Osteoblast (primary cell): ENCODE measurements around the gene TRAPPC4. TPM values are rescaled to one million over a fixed set of nuclear protein-coding genes. Genes with fewer than 3 reads are reported as not detected.
"Not testable (repeated sequence)": the region's sequence is repeated elsewhere in the genome, so short reads cannot be mapped to it uniquely, and the experiment has no call there.

ENCODE experiments used
- DNase-seq: peaks from one replicate; pipeline ENCODE4 v3.0.0; 2011; ENCODE audit warnings: low spot score, mixed read lengths; ENCODE audit not compliant: insufficient read length; ENCODE audit errors: missing footprints
- H2AFZ ChIP-seq: 2 replicates; pipeline ENCODE4 v1.6.0; 2011; ENCODE audit warnings: mild to moderate bottlenecking, low read length
- H3K27ac ChIP-seq: 2 replicates; pipeline ENCODE4 v1.5.1; 2011; ENCODE audit warnings: mild to moderate bottlenecking, low read depth, low read length, moderate library complexity
- H3K27me3 ChIP-seq: 2 replicates; pipeline ENCODE4 v1.6.0; 2012; ENCODE audit warnings: mild to moderate bottlenecking, control low read depth, inconsistent platforms, low read length, moderate library complexity; ENCODE audit not compliant: insufficient read depth
- H3K36me3 ChIP-seq: 2 replicates; pipeline ENCODE4 v1.5.1; 2011; ENCODE audit warnings: mild to moderate bottlenecking, low read length, control low read depth, moderate library complexity; ENCODE audit not compliant: insufficient read depth
- H3K4me1 ChIP-seq: 2 replicates; pipeline ENCODE4 v1.5.1; 2011; ENCODE audit warnings: mild to moderate bottlenecking, low read length, control low read depth, moderate library complexity; ENCODE audit not compliant: insufficient read depth
- H3K4me2 ChIP-seq: 2 replicates; pipeline ENCODE4 v1.6.0; 2011; ENCODE audit warnings: mild to moderate bottlenecking, low read length; ENCODE audit not compliant: insufficient read depth
- H3K4me3 ChIP-seq: fragments of 200-600 bp; sonication (generic); 3 replicates; pipeline ENCODE4 v1.5.1; 2012; ENCODE audit warnings: mild to moderate bottlenecking, low read length, inconsistent platforms; ENCODE audit not compliant: insufficient read depth
- H3K79me2 ChIP-seq: 2 replicates; pipeline ENCODE4 v1.6.0; 2012; ENCODE audit warnings: mild to moderate bottlenecking, low read length, control low read depth, inconsistent platforms; ENCODE audit not compliant: insufficient read depth
- H3K9me3 ChIP-seq: 2 replicates; pipeline ENCODE4 v1.5.1; 2011; ENCODE audit warnings: low read depth, low read length, control low read depth
- H4K20me1 ChIP-seq: 2 replicates; pipeline ENCODE4 v1.6.0; 2012; ENCODE audit warnings: mild to moderate bottlenecking, low read length, control low read depth; ENCODE audit not compliant: insufficient read depth
- CTCF ChIP-seq: IDR thresholded peaks from 2 replicates; pipeline ENCODE4 v1.5.1; 2011; ENCODE audit warnings: mild to moderate bottlenecking, low read depth, low read length, moderate library complexity; ENCODE audit errors: extremely low read depth
- total RNA-seq: library from RNA; depleted of rRNA; stranded (reverse); fragments of >200 nt; gene quantifications from 2 replicates; pipeline ENCODE4 v1.2.3, GENCODE V29; 2012

The TRAPPC4 gene
- total RNA-seq, 1 donor = 42.3 TPM

- Histone ChIP-seq H4K20me1 (no peaks in the 10 kb centered on the region), H3K36me3 (no peaks in the 10 kb centered on the region), H3K9me3 (no peaks in the 10 kb centered on the region), H3K4me1 (peaks cover 10% of the 10 kb centered on the region), H3K27me3 (no peaks in the 10 kb centered on the region), H3K4me3 (peak within 1 kb of the TSS; percentile 88), H3K4me2 (peak within 1 kb of the TSS; percentile 93), H3K27ac (no peak within 1 kb of the TSS), H2AFZ (peak within 1 kb of the TSS; percentile 89), H3K79me2 (no peaks in the 10 kb centered on the region)
- DNase-seq = peak; percentile 99
- no peak for TF ChIP-seq CTCF
Measured at GRCh38 chr11:119030329-119031047, 11.9 kb downstream of the TRAPPC4 start, which contains the start of gene SLC37A4. SLC37A4 (minus strand) TSS chr11:119030877.

- Histone ChIP-seq H3K4me1 (peaks cover 10% of the 10 kb centered on the region), H4K20me1 (no peaks in the 10 kb centered on the region), H2AFZ (peak overlapping the region; percentile 6), H3K9me3 (no peaks in the 10 kb centered on the region), H3K79me2 (no peaks in the 10 kb centered on the region), H3K4me2 (no peak overlapping the region), H3K27me3 (no peaks in the 10 kb centered on the region), H3K36me3 (no peaks in the 10 kb centered on the region), H3K27ac (no peak overlapping the region), H3K4me3 (no peak overlapping the region)
- no peak for DNase-seq
- no peak for TF ChIP-seq CTCF
Measured at GRCh38 chr11:119031912-119032280, 13.3 kb downstream of the TRAPPC4 start.

GRCh38 chr11:119033421-119033820, 14.9 kb downstream of the TRAPPC4 start:
- not testable (repeated sequence) for H4K20me1 ChIP-seq, H3K4me1 ChIP-seq, H3K4me3 ChIP-seq, H3K27ac ChIP-seq, H3K4me2 ChIP-seq, H3K27me3 ChIP-seq, H2AFZ ChIP-seq, DNase-seq, H3K79me2 ChIP-seq, H3K36me3 ChIP-seq, H3K9me3 ChIP-seq

- Histone ChIP-seq H3K36me3 (no peaks in the 10 kb centered on the region), H3K4me3 (no peak overlapping the region)
Measured at GRCh38 chr11:119034813-119035212, 16.2 kb downstream of the TRAPPC4 start.

More at GRCh38 chr11:119034813-119035212, 16.2 kb downstream of the TRAPPC4 start:
- DNase-seq = no peak
- H3K9me3 ChIP-seq = no peaks in the 10 kb centered on the region
- no peaks in the 10 kb centered on the region for H4K20me1 ChIP-seq
- no peak overlapping the region for H3K27ac ChIP-seq
- H3K4me2 ChIP-seq = no peak overlapping the region
- TF ChIP-seq CTCF = no peak
- H3K79me2 ChIP-seq = no peaks in the 10 kb centered on the region
- no peaks in the 10 kb centered on the region for H3K27me3 ChIP-seq
- peaks cover 4% of the 10 kb centered on the region for H3K4me1 ChIP-seq
- H2AFZ ChIP-seq = no peak overlapping the region
